Lower lobe of right lung (tissue), 2 donors: ENCODE measurements around the gene PRCP. TPM values are rescaled to one million over a fixed set of nuclear protein-coding genes. Genes with fewer than 3 reads are reported as not detected.

Experiments used
- ATAC-seq, 2 donors: fragments of 200-7000 bp; cut with Tn5 transposase; one replicate each; pipeline ENCODE4 v1.9.1; 2020 to 2022; ENCODE audit warnings: mild to moderate bottlenecking in 2 of 2, moderate library complexity in 2 of 2
- DNase-seq: peaks from one replicate; pipeline ENCODE4 v3.0.0-alpha.2; 2020
- H3K27ac ChIP-seq: fragments of 200-600 bp; one replicate; pipeline ENCODE4 v1.8.0; 2022
- H3K27me3 ChIP-seq: fragments of 200-600 bp; one replicate; pipeline ENCODE4 v1.8.0; 2022; ENCODE audit warnings: low read depth
- H3K36me3 ChIP-seq: fragments of 200-600 bp; one replicate; pipeline ENCODE4 v1.8.0; 2022; ENCODE audit warnings: mild to moderate bottlenecking
- H3K4me1 ChIP-seq: fragments of 200-600 bp; one replicate; pipeline ENCODE4 v1.8.0; 2022
- H3K4me3 ChIP-seq: fragments of 200-600 bp; one replicate; pipeline ENCODE4 v1.8.0; 2022; ENCODE audit warnings: mild to moderate bottlenecking
- H3K9me3 ChIP-seq: fragments of 200-600 bp; one replicate; pipeline ENCODE4 v1.8.0; 2022
- intact Hi-C: fragments of 100-400 bp; cut with DNase I; formaldehyde crosslinking; loops from one replicate; pipeline ENCODE4 v1.11.0; 2022
- total RNA-seq: library from RNA; stranded (reverse); fragmentation: NEBNext Ultra II Directional; extraction: Animal tissue kit (Norgen Biotek cat#: 25700); gene quantifications from one replicate; pipeline ENCODE4 v1.2.1, GENCODE V29; 2021
- TF ChIP-seq, protein P1 (sequence below): fragments of 200-600 bp; IDR thresholded peaks from one replicate; pipeline ENCODE4 v1.8.0; 2022; ENCODE audit warnings: antibody characterized with exemption, mild to moderate bottlenecking
- donor health status: DM: no; HTN: yes; CAD: no; lungs with severe emphysema.

Gene PRCP
- total RNA-seq, 1 donor from 2014 or later = 67.9 TPM

DNA sequence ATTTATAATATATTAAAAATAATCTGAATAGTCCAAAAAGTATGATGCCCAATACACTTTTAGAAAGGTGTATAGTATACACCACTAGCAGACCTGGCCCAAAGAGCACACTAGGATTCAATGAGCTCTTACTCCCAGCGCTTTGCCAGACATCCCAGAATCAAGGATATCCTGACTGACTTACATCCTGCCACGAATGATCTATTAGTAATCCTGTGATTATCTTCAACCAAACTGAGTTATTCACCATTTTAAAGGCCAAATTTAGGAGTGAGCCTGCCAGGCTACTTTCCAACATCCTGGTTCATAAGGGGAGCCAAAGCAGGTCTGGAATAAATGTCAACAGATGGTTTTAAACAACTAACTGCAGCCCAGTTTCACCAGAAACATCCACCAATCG is 105.7 kb downstream of the PRCP start:
- DNase-seq (no peak), ATAC-seq (no peak)
- Histone ChIP-seq H3K4me1 (no peaks in the 10 kb centered on the region), H3K36me3 (no peaks in the 10 kb centered on the region), H3K9me3 (no peaks in the 10 kb centered on the region), H3K4me3 (no peak overlapping the region), H3K27ac (no peak overlapping the region), H3K27me3 (no peaks in the 10 kb centered on the region)
- intact Hi-C loops = no loop called here
- TF ChIP-seq, protein P1, sequence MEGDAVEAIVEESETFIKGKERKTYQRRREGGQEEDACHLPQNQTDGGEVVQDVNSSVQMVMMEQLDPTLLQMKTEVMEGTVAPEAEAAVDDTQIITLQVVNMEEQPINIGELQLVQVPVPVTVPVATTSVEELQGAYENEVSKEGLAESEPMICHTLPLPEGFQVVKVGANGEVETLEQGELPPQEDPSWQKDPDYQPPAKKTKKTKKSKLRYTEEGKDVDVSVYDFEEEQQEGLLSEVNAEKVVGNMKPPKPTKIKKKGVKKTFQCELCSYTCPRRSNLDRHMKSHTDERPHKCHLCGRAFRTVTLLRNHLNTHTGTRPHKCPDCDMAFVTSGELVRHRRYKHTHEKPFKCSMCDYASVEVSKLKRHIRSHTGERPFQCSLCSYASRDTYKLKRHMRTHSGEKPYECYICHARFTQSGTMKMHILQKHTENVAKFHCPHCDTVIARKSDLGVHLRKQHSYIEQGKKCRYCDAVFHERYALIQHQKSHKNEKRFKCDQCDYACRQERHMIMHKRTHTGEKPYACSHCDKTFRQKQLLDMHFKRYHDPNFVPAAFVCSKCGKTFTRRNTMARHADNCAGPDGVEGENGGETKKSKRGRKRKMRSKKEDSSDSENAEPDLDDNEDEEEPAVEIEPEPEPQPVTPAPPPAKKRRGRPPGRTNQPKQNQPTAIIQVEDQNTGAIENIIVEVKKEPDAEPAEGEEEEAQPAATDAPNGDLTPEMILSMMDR = no peak

DNA sequence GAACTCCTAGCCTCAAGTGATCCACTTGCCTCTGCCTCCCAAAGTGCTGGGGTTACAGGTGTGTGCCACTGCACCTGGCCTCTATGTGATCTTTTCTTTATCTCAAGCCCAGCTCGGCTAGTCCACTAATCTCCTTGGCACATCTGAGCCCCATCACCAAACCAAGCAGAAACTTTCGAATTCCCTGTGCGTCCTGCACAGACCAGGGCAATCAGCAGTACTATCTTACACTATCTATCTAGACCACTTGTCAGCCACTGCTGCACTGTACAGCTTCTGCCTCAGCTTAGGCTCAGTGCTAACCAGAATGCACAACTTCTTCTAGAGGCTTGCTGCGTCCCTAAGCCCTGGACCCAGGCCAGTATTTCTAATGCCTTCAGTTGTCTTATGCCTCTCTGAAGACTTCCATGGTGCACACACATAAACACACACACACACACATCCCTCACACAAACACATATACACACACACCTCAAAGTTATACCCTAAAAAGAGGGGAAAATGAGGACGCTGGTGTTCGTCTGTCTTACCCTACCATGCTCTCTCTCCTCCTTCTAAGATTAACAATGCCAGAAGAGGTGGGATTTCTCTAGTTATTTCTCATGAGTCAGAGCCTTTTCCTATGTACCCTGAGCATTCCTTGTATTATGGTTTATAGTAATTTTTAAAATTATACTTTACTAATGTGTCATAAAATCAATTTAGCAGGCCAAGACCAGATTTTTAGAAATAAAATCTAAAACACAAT is 107.2 kb downstream of the PRCP start:
- no peak for ATAC-seq
- no peak for DNase-seq
- H3K27ac ChIP-seq = no peak overlapping the region
- no peaks in the 10 kb centered on the region for H3K27me3 ChIP-seq
- no peaks in the 10 kb centered on the region for H3K4me1 ChIP-seq
- H3K4me3 ChIP-seq = no peak overlapping the region
- intact Hi-C loops = no loop called here
- no peaks in the 10 kb centered on the region for H3K9me3 ChIP-seq
- H3K36me3 ChIP-seq = no peaks in the 10 kb centered on the region
- TF ChIP-seq, protein P1 = no peak

DNA sequence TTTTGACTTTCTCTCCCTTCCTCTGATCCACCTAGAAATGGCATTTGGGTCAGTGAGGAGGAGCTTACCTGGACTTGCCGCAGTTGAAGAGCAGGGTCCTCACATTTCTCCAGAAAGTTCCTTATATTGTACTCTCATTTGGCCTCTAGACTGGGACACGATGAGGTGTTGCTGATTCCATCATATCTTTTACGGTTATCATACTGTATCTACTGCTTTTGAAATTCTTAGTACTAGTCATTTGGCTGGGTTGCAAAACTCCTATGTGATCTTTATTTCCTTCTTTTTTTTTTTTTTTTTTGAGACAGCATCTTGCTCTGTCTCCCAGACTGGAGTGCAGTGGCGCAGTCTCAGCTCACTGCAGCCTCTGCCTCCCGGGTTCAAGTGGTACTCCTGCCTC is 107.9 kb downstream of the PRCP start:
- Histone ChIP-seq H3K27me3 (no peaks in the 10 kb centered on the region), H3K9me3 (no peaks in the 10 kb centered on the region), H3K36me3 (no peaks in the 10 kb centered on the region), H3K4me3 (no peak overlapping the region), H3K27ac (no peak overlapping the region), H3K4me1 (no peaks in the 10 kb centered on the region)
- no peak for DNase-seq
- no peak for ATAC-seq
- intact Hi-C loops = no loop called here
- TF ChIP-seq, protein P1 = no peak

DNA sequence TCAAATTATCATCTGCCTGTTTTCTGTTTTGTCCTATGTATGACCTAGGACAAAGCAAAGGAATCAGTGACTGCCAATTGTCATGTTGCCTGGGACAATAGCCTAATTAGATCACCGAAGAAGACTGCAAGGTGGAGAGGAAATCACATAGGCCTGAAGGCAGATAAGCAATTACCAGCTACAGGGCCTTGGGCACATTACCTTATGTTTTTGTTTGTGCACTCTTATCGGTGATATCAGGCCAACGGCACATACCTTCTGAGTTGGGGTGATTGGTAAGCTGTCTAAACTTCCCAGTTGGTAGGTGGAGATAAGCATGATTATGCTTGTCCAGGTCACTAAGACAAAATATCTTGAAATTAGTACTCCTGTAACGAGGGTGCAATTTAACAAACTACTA is 108.5 kb downstream of the PRCP start:
- intact Hi-C loops = no loop called here
- H3K27me3 ChIP-seq = no peaks in the 10 kb centered on the region
- no peak overlapping the region for H3K4me3 ChIP-seq
- H3K4me1 ChIP-seq = no peaks in the 10 kb centered on the region
- no peak for ATAC-seq
- no peaks in the 10 kb centered on the region for H3K9me3 ChIP-seq
- TF ChIP-seq, protein P1 = no peak
- no peaks in the 10 kb centered on the region for H3K36me3 ChIP-seq
- DNase-seq = no peak
- H3K27ac ChIP-seq = no peak overlapping the region

DNA sequence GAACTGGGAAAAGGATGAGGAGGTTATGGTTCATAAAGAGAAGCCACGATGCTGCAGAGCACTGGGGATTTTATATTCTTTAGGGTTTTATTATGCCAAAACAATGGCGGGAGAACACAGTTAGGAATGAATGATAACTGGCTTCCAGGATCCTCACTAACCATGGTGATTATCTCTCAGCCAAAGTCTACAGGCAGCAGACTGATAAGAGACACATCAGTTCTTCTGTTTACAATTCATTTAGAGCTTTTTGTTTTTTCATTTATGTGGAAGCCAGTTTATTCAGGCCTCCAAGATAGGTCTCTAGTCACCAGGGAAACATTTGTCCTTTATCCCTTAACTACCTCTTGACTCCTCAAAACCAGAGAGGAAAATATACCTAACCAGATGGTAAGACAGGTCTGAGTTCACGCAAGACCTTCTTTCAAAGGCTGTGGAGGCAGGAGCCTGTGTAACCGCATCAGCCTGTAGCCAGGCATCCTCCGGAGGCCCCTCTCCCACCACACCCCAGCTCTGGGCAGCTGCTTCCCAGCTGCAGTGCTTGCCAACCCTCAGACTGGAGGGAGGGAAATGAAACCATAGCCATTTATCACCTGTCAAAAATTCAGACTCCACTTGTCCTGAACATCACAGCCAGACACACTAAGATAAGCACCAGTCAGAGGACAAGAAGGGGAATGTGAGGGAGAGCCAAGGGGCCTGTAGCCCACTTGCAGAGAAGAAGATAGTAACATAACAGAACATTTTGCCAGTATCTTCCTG is 109.3 kb downstream of the PRCP start:
- TF ChIP-seq, protein P1 = no peak
- DNase-seq (no peak), ATAC-seq (no peak)
- intact Hi-C loops = no loop called here
- H3K4me3 ChIP-seq = no peak overlapping the region
- no peaks in the 10 kb centered on the region for H3K27me3 ChIP-seq
- H3K27ac ChIP-seq = no peak overlapping the region
- no peaks in the 10 kb centered on the region for H3K36me3 ChIP-seq
- H3K9me3 ChIP-seq = no peaks in the 10 kb centered on the region
- H3K4me1 ChIP-seq = no peaks in the 10 kb centered on the region
